ENCODE results near the gene SORD.

DNA sequence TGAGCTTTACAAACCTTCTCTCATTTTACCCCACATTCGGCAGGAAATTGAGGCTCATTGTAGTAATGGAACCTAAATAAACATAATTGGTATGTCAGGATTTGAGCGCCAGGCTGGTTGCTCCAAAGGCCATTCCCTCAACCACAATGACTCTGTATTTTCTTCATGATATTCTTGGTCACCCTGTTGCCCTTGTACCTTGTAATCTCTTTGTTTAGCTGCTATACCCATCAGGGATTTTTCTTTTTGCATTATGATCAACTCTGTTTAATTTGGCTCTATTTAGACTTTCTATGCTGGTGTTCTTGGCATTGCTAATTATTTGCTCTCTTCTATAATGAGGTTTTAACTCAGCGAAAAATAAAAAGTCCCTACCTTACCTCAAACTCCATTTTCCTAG is 61.2 kb downstream of the SORD start:
- TF ChIP-seq POLR2A (IDR thresholded peaks at IDR 0.05; ENCODE audit: low read depth): no peak
- TF ChIP-seq, protein P1, sequence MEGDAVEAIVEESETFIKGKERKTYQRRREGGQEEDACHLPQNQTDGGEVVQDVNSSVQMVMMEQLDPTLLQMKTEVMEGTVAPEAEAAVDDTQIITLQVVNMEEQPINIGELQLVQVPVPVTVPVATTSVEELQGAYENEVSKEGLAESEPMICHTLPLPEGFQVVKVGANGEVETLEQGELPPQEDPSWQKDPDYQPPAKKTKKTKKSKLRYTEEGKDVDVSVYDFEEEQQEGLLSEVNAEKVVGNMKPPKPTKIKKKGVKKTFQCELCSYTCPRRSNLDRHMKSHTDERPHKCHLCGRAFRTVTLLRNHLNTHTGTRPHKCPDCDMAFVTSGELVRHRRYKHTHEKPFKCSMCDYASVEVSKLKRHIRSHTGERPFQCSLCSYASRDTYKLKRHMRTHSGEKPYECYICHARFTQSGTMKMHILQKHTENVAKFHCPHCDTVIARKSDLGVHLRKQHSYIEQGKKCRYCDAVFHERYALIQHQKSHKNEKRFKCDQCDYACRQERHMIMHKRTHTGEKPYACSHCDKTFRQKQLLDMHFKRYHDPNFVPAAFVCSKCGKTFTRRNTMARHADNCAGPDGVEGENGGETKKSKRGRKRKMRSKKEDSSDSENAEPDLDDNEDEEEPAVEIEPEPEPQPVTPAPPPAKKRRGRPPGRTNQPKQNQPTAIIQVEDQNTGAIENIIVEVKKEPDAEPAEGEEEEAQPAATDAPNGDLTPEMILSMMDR (IDR thresholded peaks at IDR 0.05): no peak

Data from esophagus muscularis mucosa (tissue), 3 donors.